ENCODE results near the gene AUNIP.

AUNIP gene

DNA sequence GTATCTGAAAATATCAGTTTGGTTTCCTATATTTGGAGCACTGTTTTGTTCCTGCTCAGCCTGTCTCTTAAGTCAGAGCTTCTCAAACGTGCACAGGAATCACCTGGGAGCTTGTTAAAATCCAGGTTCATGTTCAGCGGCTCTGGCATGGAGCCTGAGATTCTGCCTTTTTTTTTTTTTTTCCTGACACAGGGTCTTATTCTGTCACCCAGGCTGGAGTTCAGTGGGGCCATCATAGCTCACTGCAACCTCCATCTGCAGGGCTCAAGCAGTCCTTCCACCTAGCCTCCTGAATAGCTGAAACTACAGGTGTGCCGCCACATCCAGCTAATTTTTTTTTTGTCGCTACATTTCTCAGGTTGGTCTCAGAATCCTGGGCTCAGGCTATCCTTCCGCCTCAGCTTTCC is 71.5 kb downstream of the AUNIP start:
- DNase-seq: no peak

DNA sequence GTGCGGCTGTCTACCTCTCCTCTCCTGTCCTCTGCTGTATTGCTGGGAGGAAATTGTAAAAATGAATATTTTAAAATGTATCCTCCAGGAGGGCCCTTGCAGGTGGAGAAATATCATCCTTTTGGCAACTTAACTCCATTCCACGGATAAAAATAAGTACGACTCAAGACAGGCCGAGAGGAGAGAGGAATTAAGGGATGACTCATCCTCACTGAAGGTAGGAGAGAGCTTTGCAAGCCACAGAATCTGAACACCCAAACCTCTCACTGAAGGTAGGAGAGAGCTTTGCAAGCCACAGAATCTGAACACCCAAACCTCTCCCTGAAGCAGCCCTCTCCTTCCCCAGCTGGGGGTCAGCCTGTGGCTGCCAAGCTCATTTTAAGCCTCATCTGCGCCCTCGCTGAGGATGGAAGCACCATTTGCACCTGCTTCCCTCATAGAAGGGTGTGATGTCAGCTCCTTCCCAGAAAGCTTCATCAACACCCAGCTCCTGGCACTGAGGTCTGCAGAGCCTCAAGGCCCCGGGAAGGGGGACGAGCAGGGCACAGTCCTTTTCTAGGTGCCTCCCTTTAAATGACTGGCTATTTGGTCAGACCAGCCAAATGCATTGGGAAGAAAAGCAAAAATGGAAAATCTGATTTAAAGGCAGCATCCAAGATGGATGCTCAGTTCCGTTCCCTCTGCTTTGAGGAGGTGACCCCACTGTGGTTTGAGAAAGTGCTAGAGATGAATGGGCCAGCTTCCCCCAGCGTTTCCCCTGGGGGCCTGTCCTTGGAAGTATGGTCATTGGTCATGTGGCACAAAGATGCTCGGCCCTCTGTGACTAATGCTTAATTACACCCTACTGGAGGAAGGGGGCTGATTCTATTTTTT is 72.1 kb downstream of the AUNIP start:
- no peak for DNase-seq

DNA sequence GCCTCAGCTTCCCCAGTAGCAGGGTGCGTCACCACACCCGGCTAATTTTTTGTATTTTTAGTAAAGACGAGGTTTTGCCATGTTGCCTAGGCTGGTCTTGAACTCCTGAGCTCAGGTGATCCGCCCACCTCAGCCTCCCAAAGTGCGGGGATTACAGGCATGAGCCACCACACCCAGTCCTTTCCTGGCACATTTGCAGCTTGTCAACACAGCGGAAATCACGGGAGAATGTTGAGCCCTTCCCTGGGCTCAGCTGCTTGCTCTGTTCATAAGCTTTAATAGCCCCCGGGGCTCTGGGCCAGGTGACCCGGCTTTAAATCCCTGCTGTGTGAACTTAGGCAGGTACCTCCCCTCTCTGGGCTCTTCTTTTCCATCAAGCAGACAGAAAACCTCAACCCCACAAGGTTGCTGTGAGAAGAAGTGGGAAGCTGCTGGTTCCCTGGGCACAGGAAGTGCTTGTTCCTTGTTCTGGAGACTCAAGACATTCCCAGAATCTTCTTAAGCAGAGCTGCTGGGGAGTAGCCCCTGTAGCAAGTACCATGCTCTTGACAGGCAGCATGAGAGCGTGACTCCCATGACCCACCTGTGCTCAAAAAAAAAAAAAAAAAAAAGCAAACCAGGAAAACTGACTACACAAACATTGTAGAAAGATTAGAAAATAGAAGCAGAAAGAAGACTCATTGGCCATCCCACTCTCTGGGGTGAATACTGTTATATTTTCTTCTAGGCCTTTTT is 73.8 kb downstream of the AUNIP start:
- no peak for DNase-seq

DNA sequence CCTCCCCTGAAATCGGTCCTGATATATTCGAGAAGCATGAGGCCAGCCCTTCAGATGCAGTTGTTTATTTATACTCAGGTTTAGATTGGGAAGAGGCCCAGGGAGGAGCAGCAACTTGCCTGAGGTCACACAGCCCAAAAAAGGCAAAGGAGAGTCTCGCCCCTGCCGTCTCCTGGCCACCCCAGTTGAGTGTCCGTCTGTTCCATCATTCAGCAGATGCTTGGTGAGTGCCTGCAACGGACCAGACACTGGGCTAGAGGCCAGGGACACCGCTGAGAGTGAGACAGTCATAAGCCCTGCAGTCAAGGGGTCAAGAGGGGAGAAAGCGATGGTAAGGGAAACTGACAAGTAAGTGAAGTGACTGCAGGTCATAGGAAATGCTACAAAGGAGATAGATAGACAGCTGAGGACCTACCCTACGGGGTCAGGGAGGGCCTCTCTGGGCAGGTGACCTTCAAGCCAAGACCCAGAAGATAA is 74.6 kb downstream of the AUNIP start:
- DNase-seq: no peak
